GM18867 (cell line): Measurements from ENCODE around the gene NF1.
"Not testable (repeated sequence)": the region's sequence is repeated elsewhere in the genome, so short reads cannot be mapped to it uniquely, and the experiment has no call there.

Experiments used
- ATAC-seq: cut with Tn5 transposase; IDR thresholded peaks from one replicate; pipeline ENCODE4 v1.9.1; 2021; ENCODE audit warnings: mild to moderate bottlenecking, moderate library complexity; ENCODE audit not compliant: unreplicated experiment

The NF1 gene

DNA sequence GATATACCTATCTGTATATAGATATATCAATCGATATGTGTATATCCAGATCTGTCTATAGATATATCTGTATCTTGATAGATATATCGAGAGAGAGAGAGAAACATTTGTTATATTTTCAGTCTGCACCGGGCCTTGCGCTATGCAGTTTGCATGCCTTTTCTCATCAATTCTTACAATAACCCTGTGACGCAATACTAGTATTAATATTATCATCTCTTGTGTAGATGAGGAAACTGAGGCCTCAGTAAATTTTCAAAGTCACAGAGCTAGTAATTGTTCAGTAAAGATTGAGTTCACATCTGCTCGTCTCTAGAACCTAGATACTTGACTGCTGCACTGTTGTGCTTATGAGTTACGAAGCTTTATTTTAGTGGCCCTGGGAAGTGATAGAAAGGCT is 77.6 kb downstream of the NF1 start:
- ATAC-seq = no peak

GRCh38 chr17:31174215-31174614 is 79.4 kb downstream of the NF1 start:
- ATAC-seq = no peak

- ATAC-seq = no peak
These were observed 80.5 kb downstream of the NF1 start for GRCh38 chr17:31175237-31175636.

- not testable (repeated sequence) for ATAC-seq
These were observed 81.4 kb downstream of the NF1 start for GRCh38 chr17:31176143-31176542.

DNA sequence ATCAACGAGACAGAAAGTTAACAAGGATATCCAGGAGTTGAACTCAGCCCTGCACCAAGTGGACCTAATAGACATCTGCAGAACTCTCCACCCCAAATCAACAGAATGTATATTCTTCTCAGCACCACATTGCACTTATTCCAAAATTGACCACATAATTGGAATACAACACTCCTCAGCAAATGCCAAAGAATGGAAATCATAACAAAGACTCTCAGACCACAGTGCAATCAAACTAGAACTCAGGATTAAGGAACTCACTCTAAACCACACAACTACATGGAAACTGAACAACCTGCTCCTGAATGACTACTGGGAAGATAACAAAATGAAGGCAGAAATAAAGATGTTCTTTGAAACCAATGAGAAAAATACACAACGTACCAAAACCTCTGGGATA is 84.2 kb downstream of the NF1 start:
- ATAC-seq = not testable (repeated sequence)

- ATAC-seq = no peak
These were observed 100.5 kb downstream of the NF1 start for GRCh38 chr17:31195305-31195704.

- ATAC-seq = no peak
These were observed 103.2 kb downstream of the NF1 start for GRCh38 chr17:31198026-31198425.

- ATAC-seq = not testable (repeated sequence)
These were observed 103.9 kb downstream of the NF1 start for GRCh38 chr17:31198666-31199065.

GRCh38 chr17:31200287-31200686 is 105.5 kb downstream of the NF1 start:
- no peak for ATAC-seq

DNA sequence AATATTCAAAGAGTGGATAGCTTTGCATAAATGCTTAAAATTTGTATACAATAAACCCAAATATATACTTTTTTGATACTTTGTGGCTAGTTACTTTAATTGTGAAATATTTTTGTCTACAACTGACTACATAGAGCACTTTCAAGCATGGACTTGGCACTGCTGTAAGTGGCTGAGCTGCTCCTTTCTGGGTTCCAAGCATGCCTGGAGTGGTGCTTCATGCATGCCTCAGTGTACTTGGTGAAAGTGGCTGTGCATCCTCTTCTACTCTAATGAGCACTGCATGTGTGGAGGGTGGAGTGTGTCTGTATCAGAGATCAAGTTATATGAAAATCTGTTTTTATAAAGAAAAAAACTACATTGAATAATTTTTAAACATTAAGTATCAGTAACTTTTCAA is 108.2 kb downstream of the NF1 start:
- ATAC-seq = no peak

- ATAC-seq = no peak
These were observed 116.7 kb downstream of the NF1 start for GRCh38 chr17:31211352-31212012.

GRCh38 chr17:31216031-31216751 is 121.4 kb downstream of the NF1 start:
- ATAC-seq = no peak

DNA sequence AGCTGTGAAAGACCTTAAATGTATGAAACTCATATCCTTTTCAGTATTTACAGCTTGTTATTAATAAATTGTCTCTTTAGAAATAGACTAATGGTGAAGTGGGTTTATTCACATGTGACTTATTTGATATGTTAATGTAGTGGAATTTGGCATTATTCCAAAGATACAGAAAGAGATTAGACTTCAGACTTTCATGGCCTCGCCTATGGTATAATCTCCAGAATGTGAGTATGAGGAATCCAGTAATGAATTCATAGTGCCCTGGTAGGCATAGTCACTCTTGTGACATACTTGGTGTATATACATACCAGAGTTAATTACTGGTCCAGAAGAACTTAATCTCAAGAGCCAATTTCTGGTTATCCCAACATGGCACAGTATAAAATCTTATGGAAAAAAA is 129.6 kb downstream of the NF1 start:
- ATAC-seq = no peak

DNA sequence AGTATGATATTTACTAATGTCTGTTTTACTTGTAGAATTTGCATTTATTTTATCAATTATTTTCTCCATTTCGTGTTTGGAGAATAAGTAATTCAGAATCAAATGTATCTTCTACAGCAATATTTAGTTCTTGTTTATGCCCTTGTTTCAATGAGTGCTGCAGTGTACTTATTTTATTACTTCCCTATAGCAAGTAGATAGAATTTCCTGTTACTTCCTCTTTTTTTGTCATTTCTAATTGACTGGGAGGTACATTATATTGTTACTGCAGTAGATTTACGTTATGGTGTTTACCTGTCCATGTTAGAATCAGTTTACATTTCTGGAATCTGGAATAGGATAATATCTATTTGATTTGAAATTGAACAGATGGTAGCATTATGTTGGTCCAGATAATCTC is 131.1 kb downstream of the NF1 start:
- no peak for ATAC-seq

DNA sequence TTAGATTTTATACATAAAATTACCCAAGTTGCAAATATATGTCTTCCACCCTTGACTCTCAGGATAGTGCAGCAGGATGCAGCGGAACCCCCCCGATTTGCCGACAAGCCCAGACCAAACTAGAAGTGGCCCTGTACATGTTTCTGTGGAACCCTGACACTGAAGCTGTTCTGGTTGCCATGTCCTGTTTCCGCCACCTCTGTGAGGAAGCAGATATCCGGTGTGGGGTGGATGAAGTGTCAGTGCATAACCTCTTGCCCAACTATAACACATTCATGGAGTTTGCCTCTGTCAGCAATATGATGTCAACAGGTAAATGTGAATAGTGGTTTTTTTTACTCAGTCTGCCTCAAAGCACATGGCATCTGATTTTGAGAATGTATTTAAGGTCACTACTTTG is 131.6 kb downstream of the NF1 start:
- ATAC-seq = no peak

GRCh38 chr17:31226950-31227349 is 132.2 kb downstream of the NF1 start:
- no peak for ATAC-seq

DNA sequence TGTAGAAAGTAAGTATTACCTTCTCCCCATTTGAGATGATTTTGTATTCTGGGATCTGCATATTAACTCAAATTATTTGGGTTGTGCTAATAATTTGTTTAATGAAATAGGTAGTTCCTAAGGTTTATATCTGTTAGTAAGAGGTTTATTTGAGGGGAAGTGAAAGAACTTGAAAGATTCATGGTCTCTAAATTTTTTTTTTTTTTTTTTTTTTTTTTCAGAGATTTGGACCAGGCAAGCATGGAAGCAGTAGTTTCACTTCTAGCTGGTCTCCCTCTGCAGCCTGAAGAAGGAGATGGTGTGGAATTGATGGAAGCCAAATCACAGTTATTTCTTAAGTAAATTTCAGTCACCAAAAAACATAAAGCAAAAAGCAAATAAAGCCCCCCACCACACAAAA is 137.1 kb downstream of the NF1 start:
- no peak for ATAC-seq

DNA sequence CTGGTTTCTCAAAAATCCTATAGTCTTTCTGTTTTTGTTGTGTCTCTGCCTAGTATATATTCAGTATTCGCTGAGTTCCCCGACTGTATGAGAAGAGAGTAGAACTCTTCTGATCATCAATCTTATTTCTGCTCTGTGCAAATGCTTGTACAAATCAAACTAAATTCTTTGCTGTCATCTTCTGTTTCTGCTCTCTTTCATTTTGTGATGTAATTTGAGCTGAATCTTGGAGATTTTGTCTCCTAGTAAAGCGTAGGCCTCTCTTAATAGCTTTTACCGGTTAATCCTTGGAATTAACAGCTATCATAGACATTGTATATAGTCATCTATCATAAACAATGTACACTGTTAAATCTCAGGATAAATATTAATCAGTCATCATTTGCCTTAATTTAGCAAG is 140.3 kb downstream of the NF1 start:
- no peak for ATAC-seq

- no peak for ATAC-seq
These were observed 141.4 kb downstream of the NF1 start for GRCh38 chr17:31236137-31236536.

DNA sequence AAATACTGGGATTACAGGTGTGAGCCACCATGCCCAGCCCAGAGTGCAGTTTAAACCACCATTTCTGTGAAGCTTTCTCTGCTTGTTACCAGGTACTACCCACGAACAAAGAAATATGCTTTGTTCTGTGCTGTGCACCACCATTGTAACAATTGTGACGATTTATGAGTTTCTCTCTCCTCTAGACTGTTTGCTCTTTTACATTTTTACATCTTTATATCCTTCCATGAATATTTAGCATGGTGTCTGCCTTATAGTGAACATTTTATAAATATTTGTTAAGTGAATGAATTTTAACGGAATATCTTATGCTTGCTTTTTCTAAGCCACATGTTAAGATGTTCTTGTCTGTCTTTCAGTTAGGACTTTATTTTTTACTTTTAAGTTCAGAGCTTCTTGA is 141.9 kb downstream of the NF1 start:
- no peak for ATAC-seq

GRCh38 chr17:31241116-31241515 is 146.3 kb downstream of the NF1 start:
- no peak for ATAC-seq

DNA sequence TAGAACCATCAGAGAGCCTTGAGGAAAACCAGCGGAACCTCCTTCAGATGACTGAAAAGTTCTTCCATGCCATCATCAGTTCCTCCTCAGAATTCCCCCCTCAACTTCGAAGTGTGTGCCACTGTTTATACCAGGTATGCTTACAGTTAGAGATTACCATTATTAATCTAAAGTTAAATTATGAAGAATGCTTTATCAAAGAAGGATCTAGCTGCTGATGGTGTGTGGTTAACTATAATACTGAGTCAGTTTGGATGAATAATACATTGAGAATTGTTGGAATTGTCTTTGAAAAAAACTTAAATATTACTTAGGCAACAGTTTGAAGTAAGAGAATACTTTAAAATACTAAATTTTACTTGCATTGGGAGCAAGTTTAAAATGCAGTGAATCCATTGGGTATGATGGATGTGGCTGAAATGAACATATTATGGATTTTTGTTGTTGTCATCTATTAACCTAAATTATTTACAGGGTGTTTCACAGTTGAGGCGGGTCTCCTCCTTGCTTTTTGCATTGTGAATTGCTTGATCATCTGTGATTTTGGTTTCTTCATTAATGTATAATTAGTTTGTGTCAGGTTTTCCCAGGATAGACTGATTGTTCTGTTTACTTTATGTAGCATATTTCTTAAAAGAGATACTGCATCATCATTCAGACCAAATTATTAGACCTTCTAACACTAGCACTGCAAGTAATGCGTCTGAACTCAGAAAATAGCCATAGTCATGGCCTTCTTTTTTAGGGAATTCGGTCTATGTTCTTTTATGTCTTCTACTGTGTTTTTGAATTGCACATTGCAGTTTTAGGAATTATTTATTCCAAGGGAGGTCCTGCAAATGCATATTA is 154.4 kb downstream of the NF1 start:
- no peak for ATAC-seq
